Skeletal muscle tissue (tissue), 4 donors: Measurements from ENCODE around the gene TMC3. TPM values are rescaled to one million over a fixed set of nuclear protein-coding genes. Genes with fewer than 3 reads are reported as not detected.

Source experiments
- H3K27ac ChIP-seq: one replicate; pipeline ENCODE4 v1.7.0; 2013; ENCODE audit warnings: mild to moderate bottlenecking, low read depth, low read length, inconsistent platforms
- H3K27me3 ChIP-seq, 3 donors: one replicate each; pipeline ENCODE4 v1.7.0; 2013; ENCODE audit warnings: low read length in 3 of 3; ENCODE audit not compliant: control insufficient read depth in 3 of 3, insufficient read depth in 3 of 3
- H3K36me3 ChIP-seq, 3 donors: one replicate each; pipeline ENCODE4 v1.7.0; 2013; ENCODE audit warnings: low read length in 3 of 3; ENCODE audit not compliant: control insufficient read depth in 3 of 3, insufficient read depth in 3 of 3
- H3K4me1 ChIP-seq, 3 donors: one replicate each; pipeline ENCODE4 v1.7.0; 2013; ENCODE audit warnings: low read length in 3 of 3, mild to moderate bottlenecking in 3 of 3; ENCODE audit not compliant: control insufficient read depth in 3 of 3, insufficient read depth in 3 of 3
- H3K4me3 ChIP-seq, 3 donors: one replicate each; pipeline ENCODE4 v1.7.0; 2013; ENCODE audit warnings: low read length in 3 of 3
- H3K9ac ChIP-seq, 3 donors: one replicate each; pipeline ENCODE4 v1.7.0; 2013; ENCODE audit warnings: low read length in 3 of 3, mild to moderate bottlenecking in 3 of 3, moderate library complexity in 2 of 3, low read depth in 1 of 3
- H3K9me3 ChIP-seq, 3 donors: one replicate each; pipeline ENCODE4 v1.7.0; 2013; ENCODE audit warnings: low read length in 3 of 3; ENCODE audit not compliant: control insufficient read depth in 3 of 3
- total RNA-seq: library from RNA; depleted of rRNA; stranded (reverse); fragments of >200 nt; gene quantifications from one replicate; pipeline ENCODE4 v1.2.3, GENCODE V29; 2014
- donor health status: Osteomylitis.

The TMC3 gene
- total RNA-seq, 1 donor from 2014 or later: not detected

- H3K36me3 ChIP-seq: peaks cover 0 to 12% (median 2%) of the 10 kb centered on the region in 3 donors
- H3K9ac ChIP-seq: peak overlapping the region in 2 of 3 donors; percentile 20 to 57
- H3K27me3 ChIP-seq: peaks cover 0 to 8% (median 4%) of the 10 kb centered on the region in 3 donors
- peak overlapping the region; percentile 48 to 55 (median 52) for H3K4me3 ChIP-seq
- peaks cover 16 to 28% (median 23%) of the 10 kb centered on the region in 3 donors for H3K4me1 ChIP-seq
- H3K27ac ChIP-seq: peak overlapping the region; percentile 61
- H3K9me3 ChIP-seq: no peaks in the 10 kb centered on the region
Measured at GRCh38 chr15:81297147-81297572, 76.9 kb downstream of the TMC3 start.

GRCh38 chr15:81296673-81297072 lies 77.3 kb downstream of the TMC3 start:
- peaks cover 15 to 28% (median 21%) of the 10 kb centered on the region in 3 donors for H3K4me1 ChIP-seq
- H3K36me3 ChIP-seq: peaks cover 0 to 10% (median 2%) of the 10 kb centered on the region in 3 donors
- peak overlapping the region in 2 of 3 donors; percentile 20 to 57 for H3K9ac ChIP-seq
- H3K4me3 ChIP-seq: peak overlapping the region; percentile 48 to 55 (median 52)
- peak overlapping the region; percentile 61 for H3K27ac ChIP-seq
- no peaks in the 10 kb centered on the region for H3K9me3 ChIP-seq
- peaks cover 0 to 7% (median 4%) of the 10 kb centered on the region in 3 donors for H3K27me3 ChIP-seq

- Histone ChIP-seq H3K36me3 (peaks cover 0 to 5% (median 2%) of the 10 kb centered on the region in 3 donors), H3K9ac (no peak overlapping the region), H3K9me3 (no peaks in the 10 kb centered on the region), H3K4me1 (peaks cover 15 to 28% (median 21%) of the 10 kb centered on the region in 3 donors), H3K27ac (peak overlapping the region; percentile 42), H3K4me3 (no peak overlapping the region), H3K27me3 (peaks cover 0 to 7% (median 4%) of the 10 kb centered on the region in 3 donors)
Measured at GRCh38 chr15:81296186-81296585, 77.8 kb downstream of the TMC3 start.

DNA sequence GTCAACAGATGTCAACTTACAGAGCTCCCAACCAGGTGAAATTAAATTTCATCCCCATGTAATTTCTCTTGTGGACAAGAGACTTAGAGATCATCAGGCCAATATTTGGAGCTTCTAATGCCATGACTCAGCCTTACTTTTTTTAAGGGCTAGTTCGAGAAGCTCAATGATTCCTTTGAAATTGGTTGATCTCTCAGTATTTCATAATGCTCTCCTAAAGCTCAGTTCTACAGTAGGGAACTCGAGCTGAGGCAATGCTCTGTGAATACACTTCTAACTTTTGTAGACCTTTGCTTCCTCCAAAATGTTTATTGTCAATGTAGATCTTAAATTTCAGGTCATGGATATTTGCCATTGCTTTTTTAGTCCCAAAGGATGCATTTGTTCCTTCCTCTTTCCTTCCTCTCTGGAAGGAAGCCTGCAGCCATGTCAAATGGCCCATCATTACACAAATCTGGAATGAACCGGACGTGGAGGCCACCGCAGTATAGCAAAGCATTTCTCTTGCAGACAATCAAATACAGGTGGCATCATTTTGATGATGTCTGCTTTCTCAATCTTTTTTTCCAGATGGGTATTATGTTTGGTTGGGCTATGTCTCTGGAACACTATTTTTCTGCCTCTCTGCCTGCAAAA lies 78.4 kb downstream of the TMC3 start:
- no peaks in the 10 kb centered on the region for H3K9me3 ChIP-seq
- peaks cover 0 to 7% (median 4%) of the 10 kb centered on the region in 3 donors for H3K27me3 ChIP-seq
- no peak overlapping the region for H3K27ac ChIP-seq
- H3K4me1 ChIP-seq: peaks cover 15 to 28% (median 21%) of the 10 kb centered on the region in 3 donors
- no peak overlapping the region for H3K9ac ChIP-seq
- no peak overlapping the region for H3K4me3 ChIP-seq
- H3K36me3 ChIP-seq: peaks cover 0 to 2% (median 1%) of the 10 kb centered on the region in 3 donors

- no peak overlapping the region for H3K9ac ChIP-seq
- peaks cover 0 to 2% (median 0%) of the 10 kb centered on the region in 3 donors for H3K36me3 ChIP-seq
- peaks cover 15 to 28% (median 21%) of the 10 kb centered on the region in 3 donors for H3K4me1 ChIP-seq
- H3K9me3 ChIP-seq: no peaks in the 10 kb centered on the region
- H3K4me3 ChIP-seq: no peak overlapping the region
- H3K27me3 ChIP-seq: peaks cover 0 to 7% (median 3%) of the 10 kb centered on the region in 3 donors
- peak overlapping the region; percentile 36 for H3K27ac ChIP-seq
Measured at GRCh38 chr15:81294516-81294880, 79.5 kb downstream of the TMC3 start.

GRCh38 chr15:81293728-81294515 lies 80.1 kb downstream of the TMC3 start:
- peaks cover 15 to 28% (median 21%) of the 10 kb centered on the region in 3 donors for H3K4me1 ChIP-seq
- H3K27me3 ChIP-seq: peaks cover 0 to 7% (median 3%) of the 10 kb centered on the region in 3 donors
- no peak overlapping the region for H3K4me3 ChIP-seq
- H3K27ac ChIP-seq: peak overlapping the region; percentile 36
- H3K9me3 ChIP-seq: no peaks in the 10 kb centered on the region
- no peak overlapping the region for H3K9ac ChIP-seq
- peaks cover 0 to 2% (median 0%) of the 10 kb centered on the region in 3 donors for H3K36me3 ChIP-seq

- no peaks in the 10 kb centered on the region for H3K36me3 ChIP-seq
- peaks cover 15 to 26% (median 17%) of the 10 kb centered on the region in 3 donors for H3K4me1 ChIP-seq
- no peaks in the 10 kb centered on the region for H3K9me3 ChIP-seq
- no peak overlapping the region for H3K4me3 ChIP-seq
- H3K27ac ChIP-seq: no peak overlapping the region
- peaks cover 0 to 7% (median 3%) of the 10 kb centered on the region in 3 donors for H3K27me3 ChIP-seq
- H3K9ac ChIP-seq: no peak overlapping the region
Measured at GRCh38 chr15:81292523-81293001, 81.5 kb downstream of the TMC3 start.

GRCh38 chr15:81291916-81292522 lies 82.0 kb downstream of the TMC3 start:
- Histone ChIP-seq H3K36me3 (no peaks in the 10 kb centered on the region), H3K27me3 (peaks cover 0 to 7% (median 3%) of the 10 kb centered on the region in 3 donors), H3K9ac (no peak overlapping the region), H3K4me1 (peaks cover 12 to 25% (median 15%) of the 10 kb centered on the region in 3 donors), H3K9me3 (no peaks in the 10 kb centered on the region), H3K27ac (no peak overlapping the region), H3K4me3 (no peak overlapping the region)

DNA sequence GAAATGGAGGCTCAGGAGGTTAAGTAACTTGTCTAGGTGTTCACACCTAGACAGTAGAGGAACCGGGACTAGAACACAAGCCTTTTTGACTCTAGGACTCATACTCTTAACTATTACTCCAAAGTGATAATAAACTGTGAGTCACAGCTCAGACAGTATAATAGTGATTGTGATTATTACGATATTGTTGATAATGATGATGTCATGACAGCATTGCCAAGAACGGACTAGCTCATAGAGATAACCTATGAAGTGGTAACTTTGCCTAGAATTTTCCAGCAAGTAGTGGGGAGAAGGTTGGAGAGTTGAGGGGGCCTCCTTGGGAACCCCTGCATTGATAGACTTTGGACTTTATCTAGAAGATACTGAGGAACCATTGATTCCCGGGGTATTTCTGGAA lies 84.1 kb downstream of the TMC3 start:
- H3K27ac ChIP-seq: no peak overlapping the region
- no peaks in the 10 kb centered on the region for H3K9me3 ChIP-seq
- peaks cover 0 to 4% (median 0%) of the 10 kb centered on the region in 3 donors for H3K27me3 ChIP-seq
- no peak overlapping the region for H3K9ac ChIP-seq
- peaks cover 3 to 11% (median 8%) of the 10 kb centered on the region in 3 donors for H3K4me1 ChIP-seq
- H3K36me3 ChIP-seq: no peaks in the 10 kb centered on the region
- H3K4me3 ChIP-seq: no peak overlapping the region
